ENCODE results near the gene EIF4ENIF1.

GRCh38 chr22:31532060-31532459 lies 42.4 kb upstream of the EIF4ENIF1 start:
- no peak for TF ChIP-seq CHD2 (IDR thresholded peaks at IDR 0.05; ENCODE audit: low read length, partially characterized antibody)
- TF ChIP-seq POLR2A (IDR thresholded peaks at IDR 0.05; ENCODE audit: low read length): no peak
- TF ChIP-seq CTCF (IDR thresholded peaks at IDR 0.05): no peak
- no peak for TF ChIP-seq ZFP36 (IDR thresholded peaks at IDR 0.05; ENCODE audit: borderline replicate concordance, partially characterized antibody)
- no peak for TF ChIP-seq EP300 (IDR thresholded peaks at IDR 0.05)
- no peak for TF ChIP-seq JUN (IDR thresholded peaks at IDR 0.05)
- no peak for TF ChIP-seq TP53 (CRISPR knock-in tag; IDR thresholded peaks at IDR 0.05)
- TF ChIP-seq SMC3 (IDR thresholded peaks at IDR 0.05): no peak

Measured in A549 (cell line).